HCT116 (cell line): ENCODE measurements around the gene NKRF. TPM values are rescaled to one million over a fixed set of nuclear protein-coding genes. Genes with fewer than 3 reads are reported as not detected.

ENCODE experiments used
- ATAC-seq: fragments of 200-7000 bp; cut with Tn5 transposase; 2 replicates; pipeline ENCODE4 v1.9.1; 2020; ENCODE audit warnings: mild to moderate bottlenecking, moderate library complexity
- BruUV-seq: library from RNA; stranded (reverse); fragments of 400-500 nt; replicated peaks from 2 replicates; lab custom pipeline; 2021; lab: Mats Ljungman, UMichigan
- CTCF ChIA-PET: fragments of 300-600 bp; sonication (Branson Sonifier 250); formaldehyde crosslinking; loops from one replicate; lab custom pipeline; 2021; ENCODE audit warnings: antibody characterized with exemption; lab: Charles Lee
- POLR2A ChIA-PET: fragments of 300-600, 350-600 bp; sonication (Branson Sonifier 250); formaldehyde crosslinking; loops from one replicate; lab custom pipeline; 2021; ENCODE audit warnings: antibody characterized with exemption; lab: Charles Lee
- RAD21 ChIA-PET, 2 experiments: fragments of 300-600 bp; sonication (Branson Sonifier 250); formaldehyde crosslinking; loops; one replicate each; lab custom pipeline; 2023; ENCODE audit warnings: low total read pairs in 2 of 2; ENCODE audit not compliant: uncharacterized antibody in 2 of 2, unreplicated experiment in 2 of 2, low non-redundant PET in 1 of 2; lab: Charles Lee
- DNase-seq: peaks from one replicate; pipeline ENCODE4 v3.0.0-alpha.2; 2010; ENCODE audit warnings: low read depth, low spot score
- H2AFZ ChIP-seq: fragments of 200-600 bp; shearing (Covaris generic), sonication (generic); 2 replicates; pipeline ENCODE4 v1.6.1; 2017; ENCODE audit warnings: low read depth, mixed run types, mixed read lengths, antibody characterized with exemption, low read length; ENCODE audit not compliant: poor library complexity, severe bottlenecking
- H3K27ac ChIP-seq: 2 replicates; pipeline ENCODE4 v1.5.1; 2012; ENCODE audit warnings: low read depth, low read length
- H3K27me3 ChIP-seq: fragments of 200-600 bp; sonication (generic); 2 replicates; pipeline ENCODE4 v1.6.1; 2016; ENCODE audit warnings: mixed run types, low read length, mixed read lengths; ENCODE audit not compliant: insufficient read depth
- H3K36me3 ChIP-seq, 2 experiments: fragments of 200-500 bp in 1 of 2; fragments of 200-600 bp in 1 of 2; sonication (Bioruptor generic) in 1 of 2; sonication (generic) in 1 of 2; 2 replicates each; pipeline versions ENCODE4 v1.5.1 to v1.6.1; 2014 to 2016; ENCODE audit warnings: low read length in 2 of 2, inconsistent platforms in 1 of 2, mixed read lengths in 1 of 2, mixed run types in 1 of 2; ENCODE audit not compliant: insufficient read depth in 2 of 2, control insufficient read depth in 1 of 2
- H3K4me1 ChIP-seq, 2 experiments: fragments of 200-600 bp in 1 of 2; sonication (generic) in 1 of 2; 2 replicates each; pipeline versions ENCODE4 v1.5.1 to v1.6.1; 2012 to 2017; ENCODE audit warnings: low read length in 2 of 2, inconsistent platforms in 1 of 2, mild to moderate bottlenecking in 1 of 2, mixed read lengths in 1 of 2, mixed run types in 1 of 2, moderate library complexity in 1 of 2; ENCODE audit not compliant: insufficient read depth in 2 of 2, control insufficient read depth in 1 of 2
- H3K4me2 ChIP-seq: fragments of 200-600 bp; sonication (generic); 2 replicates; pipeline ENCODE4 v1.6.1; 2017; ENCODE audit warnings: mixed run types, low read length, mixed read lengths
- H3K4me3 ChIP-seq, 2 experiments: fragments of 200-600 bp in 1 of 2; sonication (generic) in 1 of 2; replicated peaks in 1 of 2; 2 replicates each; pipeline ENCODE4 v1.5.1; 2011 to 2016; ENCODE audit warnings: low read length in 2 of 2, control low read depth in 1 of 2, low read depth in 1 of 2, mild to moderate bottlenecking in 1 of 2, mixed read lengths in 1 of 2, mixed run types in 1 of 2
- H3K79me2 ChIP-seq: fragments of 200-600 bp; sonication (generic); 2 replicates; pipeline ENCODE4 v1.6.1; 2017; ENCODE audit warnings: mild to moderate bottlenecking, mixed run types, low read length, moderate library complexity, mixed read lengths; ENCODE audit not compliant: insufficient read depth
- H3K9ac ChIP-seq: fragments of 200-600 bp; sonication (generic); 2 replicates; pipeline ENCODE4 v1.6.1; 2016; ENCODE audit warnings: low read length, mixed read lengths
- H3K9me2 ChIP-seq: fragments of 200-600 bp; sonication (generic), shearing (Covaris generic); 2 replicates; pipeline ENCODE4 v1.6.1; 2017; ENCODE audit warnings: mixed run types, mild to moderate bottlenecking, moderate library complexity; ENCODE audit not compliant: insufficient read depth
- H3K9me3 ChIP-seq, 2 experiments: fragments of 200-500 bp in 1 of 2; fragments of 200-600 bp in 1 of 2; sonication (Bioruptor generic) in 1 of 2; sonication (generic) in 1 of 2; 2 replicates each; pipeline ENCODE4 v1.6.1; 2014 to 2017; ENCODE audit warnings: low read length in 2 of 2, mixed read lengths in 2 of 2, inconsistent platforms in 1 of 2, low read depth in 1 of 2, mild to moderate bottlenecking in 1 of 2, mixed run types in 1 of 2, moderate library complexity in 1 of 2; ENCODE audit not compliant: control insufficient read depth in 1 of 2, insufficient read depth in 1 of 2
- H4K20me1 ChIP-seq: fragments of 200-600 bp; sonication (generic), shearing (Covaris generic); 2 replicates; pipeline ENCODE4 v1.6.1; 2017; ENCODE audit warnings: mixed run types, mild to moderate bottlenecking, moderate library complexity; ENCODE audit not compliant: insufficient read depth
- CEBPB ChIP-seq: IDR thresholded peaks from 2 replicates; pipeline ENCODE4 v1.6.1; 2012; ENCODE audit warnings: low read depth
- EZH2 ChIP-seq: fragments of 200-600 bp; sonication (generic); IDR thresholded peaks from 2 replicates; pipeline ENCODE4 v1.6.1; 2017; ENCODE audit warnings: antibody characterized with exemption, mixed run types
- EZH2phosphoT487 ChIP-seq: fragments of 200-600 bp; IDR thresholded peaks from 2 replicates; pipeline ENCODE4 v1.6.1; 2018; ENCODE audit warnings: antibody characterized with exemption, borderline replicate concordance
- JUND ChIP-seq: IDR thresholded peaks from 2 replicates; pipeline ENCODE4 v1.6.1; 2012
- POLR2AphosphoS5 ChIP-seq: IDR thresholded peaks from 2 replicates; pipeline ENCODE4 v1.6.1; 2011; ENCODE audit warnings: mild to moderate bottlenecking, low read depth, low read length, moderate library complexity
- SP1 ChIP-seq: IDR thresholded peaks from 2 replicates; pipeline ENCODE4 v1.6.1; 2012; ENCODE audit warnings: low read depth
- TCF7L2 ChIP-seq: IDR thresholded peaks from 2 replicates; pipeline ENCODE4 v1.7.0; 2011; ENCODE audit warnings: borderline replicate concordance, inconsistent platforms; ENCODE audit not compliant: insufficient read depth, insufficient read length; ENCODE audit errors: extremely low read depth
- YY1 ChIP-seq: IDR thresholded peaks from 2 replicates; pipeline ENCODE4 v1.6.1; 2011; ENCODE audit warnings: low read length, low read depth, moderate library complexity, mild to moderate bottlenecking; ENCODE audit not compliant: insufficient replicate concordance; ENCODE audit errors: extremely low read depth
- ZFX ChIP-seq: fragments of 450-650 bp; IDR thresholded peaks from 2 replicates; pipeline ENCODE4 v1.6.1; 2017
- intact Hi-C: fragments of 100-400 bp; cut with micrococcal nuclease; formaldehyde crosslinking; loops from 2 replicates; pipeline ENCODE4 v1.10.0; 2022
- total RNA-seq: library from RNA; stranded (reverse); gene quantifications from one replicate; pipeline ENCODE4 v1.2.1, GENCODE V29; 2021; ENCODE audit not compliant: unreplicated experiment
- TF ChIP-seq, protein P1 (sequence below): IDR thresholded peaks from 2 replicates; pipeline ENCODE4 v1.6.1; 2012
- TF ChIP-seq, protein P2 (sequence below), 3 experiments: fragments of 200-600 bp in 1 of 3; sonication (generic) in 1 of 3; IDR thresholded peaks in 2 of 3; conservative IDR thresholded peaks in 1 of 3; 2 replicates each; pipeline ENCODE4 v1.5.1; 2012 to 2017; ENCODE audit warnings: low read depth in 2 of 3, low read length in 2 of 3, antibody characterized with exemption in 1 of 3, borderline replicate concordance in 1 of 3, control low read depth in 1 of 3, mild to moderate bottlenecking in 1 of 3, mixed read lengths in 1 of 3, mixed run types in 1 of 3, moderate library complexity in 1 of 3; ENCODE audit not compliant: insufficient read depth in 1 of 3
- TF ChIP-seq, protein P3 (sequence below): IDR thresholded peaks from 2 replicates; pipeline ENCODE4 v1.6.1; 2012; ENCODE audit warnings: low read depth

The NKRF gene
- total RNA-seq, 1 experiment from 2014 or later = 22.8 TPM

DNA sequence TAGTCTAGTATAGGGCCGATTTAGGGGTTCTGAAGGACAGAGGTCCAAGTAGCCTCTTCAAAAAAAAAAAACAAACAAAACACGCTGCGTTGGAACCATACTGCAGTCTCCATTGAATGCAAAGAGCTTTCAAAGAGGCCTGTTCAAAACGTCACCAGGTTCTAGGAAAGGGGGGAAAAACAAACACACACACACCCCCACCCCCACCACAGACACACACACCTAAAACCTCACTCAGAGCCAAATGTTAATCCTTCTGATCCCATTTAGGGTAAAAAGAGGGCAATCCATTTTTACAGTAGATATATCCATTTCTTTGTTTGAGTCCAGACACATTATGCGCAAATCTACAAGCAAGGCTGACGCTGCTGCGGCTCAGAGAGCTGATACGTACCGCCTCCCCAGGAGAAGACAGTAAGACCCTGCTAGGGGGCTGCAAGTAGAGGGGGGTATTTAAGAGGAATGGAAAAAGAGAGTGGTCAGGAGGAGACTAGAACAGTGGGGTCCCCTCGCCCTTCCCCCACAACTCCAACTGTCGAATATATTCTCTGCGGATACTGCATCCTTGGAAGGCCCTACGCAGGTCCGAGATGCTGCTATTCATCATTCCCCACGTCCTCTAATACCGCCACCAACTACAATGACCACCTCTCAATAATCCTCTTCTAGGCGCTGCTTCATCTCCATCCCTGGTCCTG is 1.3 kb downstream of the NKRF start:
- BruUV-seq = TSS peak; percentile 42
- CTCF ChIA-PET = no interaction called here

More for the DNA sequence above, 1.3 kb downstream of the NKRF start:
- ChIA-PET POLR2A (interaction anchor here (0.8 kb wide), 1 partner anchor 13 kb away, joined by 7 read pairs; no protein-coding TSS in a partner anchor), RAD21 (no interaction called here)
- peak overlapping the region; percentile 51; the same call in 1 of the 2 replicates for H3K27ac ChIP-seq
- H2AFZ ChIP-seq = no peak overlapping the region
- no peaks in the 10 kb centered on the region for H4K20me1 ChIP-seq
- peaks cover 0 to 2% of the 10 kb centered on the region in 2 experiments; a peak in 1 of 4 replicates for H3K36me3 ChIP-seq
- no peaks in the 10 kb centered on the region for H3K27me3 ChIP-seq
- peak overlapping the region; percentile 75 to 77 for H3K4me3 ChIP-seq
- TF ChIP-seq YY1 = no peak
- TF ChIP-seq, protein P1, sequence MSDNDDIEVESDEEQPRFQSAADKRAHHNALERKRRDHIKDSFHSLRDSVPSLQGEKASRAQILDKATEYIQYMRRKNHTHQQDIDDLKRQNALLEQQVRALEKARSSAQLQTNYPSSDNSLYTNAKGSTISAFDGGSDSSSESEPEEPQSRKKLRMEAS = no peak
- TF ChIP-seq EZH2phosphoT487 = no peak
- no peak for TF ChIP-seq SP1
- TF ChIP-seq CEBPB = no peak
- TF ChIP-seq ZFX = no peak
- TF ChIP-seq, protein P2, sequence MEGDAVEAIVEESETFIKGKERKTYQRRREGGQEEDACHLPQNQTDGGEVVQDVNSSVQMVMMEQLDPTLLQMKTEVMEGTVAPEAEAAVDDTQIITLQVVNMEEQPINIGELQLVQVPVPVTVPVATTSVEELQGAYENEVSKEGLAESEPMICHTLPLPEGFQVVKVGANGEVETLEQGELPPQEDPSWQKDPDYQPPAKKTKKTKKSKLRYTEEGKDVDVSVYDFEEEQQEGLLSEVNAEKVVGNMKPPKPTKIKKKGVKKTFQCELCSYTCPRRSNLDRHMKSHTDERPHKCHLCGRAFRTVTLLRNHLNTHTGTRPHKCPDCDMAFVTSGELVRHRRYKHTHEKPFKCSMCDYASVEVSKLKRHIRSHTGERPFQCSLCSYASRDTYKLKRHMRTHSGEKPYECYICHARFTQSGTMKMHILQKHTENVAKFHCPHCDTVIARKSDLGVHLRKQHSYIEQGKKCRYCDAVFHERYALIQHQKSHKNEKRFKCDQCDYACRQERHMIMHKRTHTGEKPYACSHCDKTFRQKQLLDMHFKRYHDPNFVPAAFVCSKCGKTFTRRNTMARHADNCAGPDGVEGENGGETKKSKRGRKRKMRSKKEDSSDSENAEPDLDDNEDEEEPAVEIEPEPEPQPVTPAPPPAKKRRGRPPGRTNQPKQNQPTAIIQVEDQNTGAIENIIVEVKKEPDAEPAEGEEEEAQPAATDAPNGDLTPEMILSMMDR (IDR thresholded peaks at IDR 0.05 in 2 of 3, conservative IDR thresholded peaks at IDR 0.05 in 1 of 3; ENCODE audit: borderline replicate concordance in 1 of 3, insufficient read depth in 1 of 3, low read depth in 2 of 3, low read length in 2 of 3) = no peak
- TF ChIP-seq JUND = no peak
- TF ChIP-seq EZH2 = no peak
- no peak for TF ChIP-seq POLR2AphosphoS5
- TF ChIP-seq, protein P3, sequence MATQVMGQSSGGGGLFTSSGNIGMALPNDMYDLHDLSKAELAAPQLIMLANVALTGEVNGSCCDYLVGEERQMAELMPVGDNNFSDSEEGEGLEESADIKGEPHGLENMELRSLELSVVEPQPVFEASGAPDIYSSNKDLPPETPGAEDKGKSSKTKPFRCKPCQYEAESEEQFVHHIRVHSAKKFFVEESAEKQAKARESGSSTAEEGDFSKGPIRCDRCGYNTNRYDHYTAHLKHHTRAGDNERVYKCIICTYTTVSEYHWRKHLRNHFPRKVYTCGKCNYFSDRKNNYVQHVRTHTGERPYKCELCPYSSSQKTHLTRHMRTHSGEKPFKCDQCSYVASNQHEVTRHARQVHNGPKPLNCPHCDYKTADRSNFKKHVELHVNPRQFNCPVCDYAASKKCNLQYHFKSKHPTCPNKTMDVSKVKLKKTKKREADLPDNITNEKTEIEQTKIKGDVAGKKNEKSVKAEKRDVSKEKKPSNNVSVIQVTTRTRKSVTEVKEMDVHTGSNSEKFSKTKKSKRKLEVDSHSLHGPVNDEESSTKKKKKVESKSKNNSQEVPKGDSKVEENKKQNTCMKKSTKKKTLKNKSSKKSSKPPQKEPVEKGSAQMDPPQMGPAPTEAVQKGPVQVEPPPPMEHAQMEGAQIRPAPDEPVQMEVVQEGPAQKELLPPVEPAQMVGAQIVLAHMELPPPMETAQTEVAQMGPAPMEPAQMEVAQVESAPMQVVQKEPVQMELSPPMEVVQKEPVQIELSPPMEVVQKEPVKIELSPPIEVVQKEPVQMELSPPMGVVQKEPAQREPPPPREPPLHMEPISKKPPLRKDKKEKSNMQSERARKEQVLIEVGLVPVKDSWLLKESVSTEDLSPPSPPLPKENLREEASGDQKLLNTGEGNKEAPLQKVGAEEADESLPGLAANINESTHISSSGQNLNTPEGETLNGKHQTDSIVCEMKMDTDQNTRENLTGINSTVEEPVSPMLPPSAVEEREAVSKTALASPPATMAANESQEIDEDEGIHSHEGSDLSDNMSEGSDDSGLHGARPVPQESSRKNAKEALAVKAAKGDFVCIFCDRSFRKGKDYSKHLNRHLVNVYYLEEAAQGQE = no peak
- no peak for TF ChIP-seq TCF7L2
- ATAC-seq = no peak
- H3K79me2 ChIP-seq = peaks cover 61% of the 10 kb centered on the region
- no peak for DNase-seq
- intact Hi-C loops = no loop called here
- peak overlapping the region; percentile 91 for H3K9ac ChIP-seq
- H3K4me2 ChIP-seq = peak overlapping the region; percentile 76
- no peaks in the 10 kb centered on the region for H3K9me3 ChIP-seq
- H3K4me1 ChIP-seq = peaks cover 6 to 14% of the 10 kb centered on the region in 2 experiments; a peak in 3 of 4 replicates
- no peaks in the 10 kb centered on the region for H3K9me2 ChIP-seq
